Activated naive CD8-positive, alpha-beta T cell treated with anti-CD3 and anti-CD28 coated beads, Interleukin-2, amount 50 U/mL, for 16 hours (primary cell): Measurements from ENCODE around the gene CYP4F3.
"Not testable (repeated sequence)": the region's sequence is repeated elsewhere in the genome, so short reads cannot be mapped to it uniquely, and the experiment has no call there.

Source experiments
- DNase-seq: peaks from one replicate; pipeline ENCODE4 v3.0.0-alpha.2; 2020; ENCODE audit warnings: low read depth, low spot score

Gene CYP4F3

GRCh38 chr19:15629003-15629880 lies 11.5 kb upstream of the CYP4F3 start:
- peak; percentile 80 for DNase-seq

GRCh38 chr19:15631817-15632216 lies 8.9 kb upstream of the CYP4F3 start:
- DNase-seq: no peak

GRCh38 chr19:15633082-15633835 lies 7.4 kb upstream of the CYP4F3 start:
- DNase-seq: no peak

DNA sequence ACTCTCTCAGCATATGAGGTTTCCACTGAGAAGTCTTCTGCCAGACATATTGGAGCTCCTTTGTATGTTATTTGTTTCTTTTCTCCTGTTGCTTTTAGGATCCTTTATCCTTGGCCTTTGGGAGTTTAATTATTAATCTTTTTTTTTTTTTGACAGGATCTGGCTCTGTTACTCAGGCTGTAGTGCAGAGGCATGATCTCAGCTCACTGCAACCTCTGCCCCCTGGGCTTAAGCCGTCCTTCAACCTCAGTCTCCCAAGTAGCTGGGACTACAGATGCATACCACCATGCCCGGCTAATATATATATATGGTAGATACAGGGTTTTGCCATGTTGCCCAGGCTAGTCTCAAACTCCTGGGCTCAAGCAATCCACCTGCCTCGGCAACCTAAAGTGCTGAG lies 6.6 kb upstream of the CYP4F3 start:
- DNase-seq: no peak

DNA sequence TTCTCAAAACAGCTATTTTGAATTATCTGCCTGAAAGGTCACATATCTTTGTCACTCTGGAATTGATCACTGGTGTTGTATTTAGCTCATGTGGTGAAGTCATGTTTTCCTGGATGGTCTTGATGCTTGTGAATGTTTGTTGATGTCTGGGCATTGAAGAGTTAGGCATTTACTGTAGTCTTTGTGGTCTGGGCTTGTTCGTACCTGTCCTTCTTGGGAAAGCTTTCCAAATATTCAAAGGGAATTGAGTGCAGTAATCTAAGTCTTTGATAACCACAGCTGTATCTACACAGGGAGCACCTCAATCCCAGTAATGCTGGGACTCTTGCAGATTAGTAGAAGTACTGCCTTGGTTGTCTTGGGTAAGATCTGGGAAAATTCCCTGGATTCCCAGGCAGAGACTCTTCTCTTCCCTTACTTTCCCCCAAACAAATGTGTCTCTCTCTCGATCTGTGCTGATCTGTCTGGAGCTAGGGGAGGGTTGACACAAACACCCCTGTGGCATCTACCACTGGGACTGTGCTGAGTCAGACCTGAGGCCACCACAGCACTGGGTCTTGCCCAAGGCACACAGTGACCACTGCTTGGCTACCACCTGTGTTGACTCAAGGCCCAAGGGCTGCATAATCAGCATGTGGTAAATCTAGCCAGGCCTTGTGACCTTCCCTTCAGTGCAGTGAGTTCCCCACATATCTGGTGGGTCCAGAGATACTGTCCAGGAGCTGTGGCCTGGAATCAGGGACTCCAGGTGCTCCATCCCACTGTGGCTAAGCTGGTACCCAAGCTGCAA lies 5.5 kb upstream of the CYP4F3 start:
- DNase-seq: no peak

DNA sequence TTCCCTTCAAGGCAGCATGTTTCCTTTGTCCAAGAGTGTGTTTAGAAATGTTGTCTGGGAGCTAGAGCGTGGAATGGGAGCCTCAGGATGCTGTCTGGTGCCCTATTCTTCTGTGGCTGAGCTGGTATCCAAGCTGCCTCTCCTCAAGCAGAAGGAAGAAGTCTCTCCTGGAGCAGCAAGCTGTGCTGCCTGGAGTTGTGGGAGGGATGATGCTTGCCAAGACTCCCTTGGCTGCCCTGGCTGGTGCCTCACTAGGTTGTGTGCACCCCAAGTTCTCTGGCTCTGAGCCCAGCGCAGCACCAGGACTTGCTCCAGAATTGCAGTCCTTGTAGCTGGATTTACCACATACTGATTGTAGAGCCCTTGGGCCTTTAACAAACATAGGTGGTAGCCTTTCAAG lies 4.7 kb upstream of the CYP4F3 start:
- DNase-seq: no peak

DNA sequence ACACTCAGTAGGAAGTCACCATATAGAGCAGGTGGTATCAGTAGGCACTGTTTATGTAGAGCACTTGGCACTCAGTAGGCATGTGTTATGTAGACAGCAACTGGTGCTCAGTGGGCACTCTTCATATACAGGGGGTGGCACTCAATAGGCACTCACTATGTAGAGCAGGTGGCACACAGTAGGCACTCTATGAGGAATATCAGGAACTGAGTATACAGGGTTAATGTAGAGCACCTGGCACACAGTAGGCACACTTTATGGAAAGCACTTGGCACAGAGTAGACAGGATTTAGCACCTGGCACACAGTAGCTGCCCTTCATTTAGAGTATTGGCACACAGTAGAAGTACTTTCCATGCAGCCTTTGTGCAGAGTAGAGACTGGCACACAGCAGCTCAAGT lies 1.1 kb upstream of the CYP4F3 start:
- no peak for DNase-seq

- no peak for DNase-seq
Measured at GRCh38 chr19:15640904-15641597, 354 bp downstream of the CYP4F3 start.

GRCh38 chr19:15641901-15642491 lies 1.3 kb downstream of the CYP4F3 start:
- no peak for DNase-seq

DNA sequence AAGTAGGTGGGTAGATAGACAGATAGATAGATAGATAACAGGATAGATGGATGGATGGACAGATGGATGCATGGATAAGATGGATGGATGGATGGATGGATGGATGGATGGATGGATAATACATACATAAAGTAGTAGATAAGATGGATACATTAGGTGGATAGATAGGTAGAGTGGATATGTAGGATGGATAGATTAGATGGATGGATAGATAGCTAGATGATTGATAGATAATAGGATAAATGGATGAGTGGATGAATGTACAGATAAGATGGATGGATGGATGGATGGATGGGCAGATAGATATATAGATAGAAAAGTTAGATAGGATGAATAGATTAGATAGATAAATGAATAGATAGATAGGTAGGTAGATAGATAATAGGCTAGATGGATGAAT lies 2.1 kb downstream of the CYP4F3 start:
- no peak for DNase-seq

DNA sequence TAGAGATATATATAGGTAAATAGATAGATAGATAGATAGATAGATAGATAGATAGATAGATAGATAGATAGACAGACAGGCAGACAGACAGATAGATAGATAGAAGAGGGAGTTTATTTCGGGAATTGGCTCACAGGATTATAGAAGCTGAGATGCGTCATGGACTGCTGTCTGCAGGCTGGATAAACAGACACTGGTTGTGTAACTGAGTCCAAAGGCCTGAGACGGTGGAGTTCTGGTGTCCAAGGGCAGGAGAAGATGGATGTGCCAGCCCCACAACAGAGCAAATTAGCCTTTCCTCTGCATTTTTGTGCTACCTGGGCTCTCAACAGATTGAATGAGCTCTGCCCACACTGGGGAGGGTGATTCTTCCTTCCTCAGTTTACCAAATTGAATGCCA lies 2.7 kb downstream of the CYP4F3 start:
- DNase-seq: no peak

DNA sequence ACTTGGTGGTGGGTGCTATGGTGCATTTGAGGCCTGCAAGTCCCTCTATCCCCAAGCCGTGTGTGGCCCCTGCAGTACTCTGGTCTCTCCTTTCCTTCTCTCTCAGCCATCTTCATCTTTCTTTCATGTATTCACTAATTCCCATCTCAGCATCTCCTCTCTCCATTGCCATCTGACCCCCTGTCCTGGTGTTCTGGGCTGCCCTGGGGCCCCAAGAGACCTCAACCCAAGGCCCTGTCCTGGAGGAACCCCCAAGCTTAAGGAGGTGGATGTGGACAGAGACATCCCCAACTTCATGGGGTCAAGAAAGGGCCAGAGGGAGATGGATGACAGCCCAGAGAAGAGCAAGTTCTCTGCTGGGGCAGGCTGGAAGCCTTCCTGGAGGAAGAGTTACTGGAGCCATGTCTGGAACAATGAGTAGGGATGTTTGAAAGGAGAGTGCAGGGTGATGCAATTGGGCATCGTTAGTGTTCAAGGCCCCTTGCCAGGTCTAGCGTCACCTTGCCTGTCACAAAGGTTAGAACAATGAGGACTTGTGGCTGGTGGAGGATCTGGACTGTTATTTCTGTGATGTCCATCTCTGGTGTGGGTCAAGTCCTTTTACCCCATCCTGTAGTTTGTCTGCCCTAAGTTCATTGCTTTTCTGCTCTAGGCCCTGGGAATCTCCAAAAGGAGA lies 3.5 kb downstream of the CYP4F3 start:
- no peak for DNase-seq

GRCh38 chr19:15644816-15645215 lies 4.1 kb downstream of the CYP4F3 start:
- DNase-seq: no peak

DNA sequence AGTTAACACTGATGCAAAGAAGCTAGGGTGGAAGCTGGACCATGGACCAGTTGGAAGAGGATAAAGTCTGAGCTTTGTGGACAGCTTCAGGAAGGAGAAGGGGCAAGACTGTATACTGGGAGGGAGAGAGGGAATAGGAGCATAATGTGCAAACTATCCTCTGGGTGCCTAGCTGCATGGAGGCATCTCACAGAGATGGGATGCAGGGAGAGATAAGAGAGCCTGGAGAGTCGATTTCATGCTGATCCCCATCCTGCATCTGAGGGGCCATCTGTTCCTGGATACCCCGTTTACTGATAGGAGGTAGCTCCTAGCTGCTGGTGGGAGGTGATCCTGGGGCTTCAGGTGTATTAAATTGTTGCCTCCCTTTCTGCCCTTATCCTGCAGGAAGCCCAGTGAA lies 8.8 kb downstream of the CYP4F3 start:
- no peak for DNase-seq

DNA sequence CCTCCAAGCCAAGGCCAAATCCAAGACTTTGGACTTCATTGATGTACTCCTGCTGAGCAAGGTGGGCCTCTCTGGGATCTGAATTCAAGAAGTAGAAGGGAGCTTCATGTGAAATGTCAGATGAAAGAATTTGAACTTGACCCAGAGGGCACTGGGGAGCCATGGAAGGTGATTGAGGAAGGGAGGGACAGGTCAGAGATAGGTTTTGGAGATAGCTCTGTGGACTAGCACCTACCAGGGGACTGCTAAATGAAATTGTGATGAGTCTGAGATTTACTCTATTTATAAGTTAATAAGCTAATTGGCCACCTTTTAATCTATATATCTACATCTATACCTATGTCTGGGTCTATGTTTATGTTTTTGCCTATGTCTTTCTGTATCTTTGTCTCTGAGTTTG lies 9.4 kb downstream of the CYP4F3 start:
- DNase-seq: not testable (repeated sequence)

DNA sequence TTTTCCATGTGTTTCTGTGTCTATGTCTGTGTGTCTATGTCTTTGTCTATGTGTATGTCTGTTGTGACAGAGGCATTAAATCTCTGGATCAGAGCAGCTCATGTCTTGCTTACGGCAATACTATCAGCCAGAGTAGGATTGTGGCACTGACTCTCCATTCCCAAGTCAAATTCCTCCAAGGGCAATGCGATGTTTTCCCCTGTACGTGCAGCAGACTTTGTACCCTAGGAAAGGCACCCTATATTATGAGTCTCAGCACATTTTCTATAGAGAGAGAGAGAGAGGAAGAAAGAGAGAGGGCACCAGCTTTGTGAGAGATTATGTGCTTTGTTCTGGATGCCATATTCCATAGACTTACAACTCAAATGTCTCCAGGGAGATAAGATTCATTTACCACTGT lies 11.1 kb downstream of the CYP4F3 start:
- no peak for DNase-seq

- no peak for DNase-seq
Measured at GRCh38 chr19:15652559-15653278, 12.0 kb downstream of the CYP4F3 start.

DNA sequence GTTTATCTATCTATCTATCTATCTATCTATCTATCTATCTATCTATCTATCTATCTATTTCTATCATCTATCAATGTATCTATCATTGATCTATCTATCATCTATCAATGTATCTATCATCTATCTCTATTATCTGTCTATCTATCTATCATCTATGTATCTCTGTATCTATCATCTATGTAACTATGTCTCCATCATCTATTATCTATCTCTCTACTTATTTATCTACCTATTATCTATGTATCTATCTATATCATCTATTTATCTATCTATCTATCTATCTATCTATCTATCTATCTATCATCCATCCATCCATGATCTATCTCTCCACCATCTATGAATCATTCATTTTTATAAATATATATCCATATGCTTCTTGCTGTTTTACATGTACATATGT lies 15.8 kb downstream of the CYP4F3 start:
- no peak for DNase-seq

DNA sequence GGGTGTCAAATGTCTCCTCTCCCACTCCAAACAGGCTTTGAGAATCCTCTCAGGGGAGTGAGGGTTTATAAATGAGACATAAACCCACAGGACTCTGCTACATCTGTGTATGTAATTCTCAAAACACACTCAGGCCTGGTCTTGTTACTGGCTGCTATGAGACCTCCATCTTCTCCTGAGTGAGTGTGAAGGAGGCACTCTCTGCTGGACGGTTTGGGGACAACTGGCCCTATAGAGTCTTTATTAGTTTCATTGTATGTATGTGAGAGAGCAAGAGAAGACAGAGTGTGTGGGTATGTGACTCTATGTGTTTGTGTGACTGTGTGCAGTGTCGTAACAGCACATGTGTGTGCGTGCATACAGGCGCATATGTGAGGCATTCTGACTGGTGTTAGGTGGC lies 22.6 kb downstream of the CYP4F3 start:
- DNase-seq: no peak

DNA sequence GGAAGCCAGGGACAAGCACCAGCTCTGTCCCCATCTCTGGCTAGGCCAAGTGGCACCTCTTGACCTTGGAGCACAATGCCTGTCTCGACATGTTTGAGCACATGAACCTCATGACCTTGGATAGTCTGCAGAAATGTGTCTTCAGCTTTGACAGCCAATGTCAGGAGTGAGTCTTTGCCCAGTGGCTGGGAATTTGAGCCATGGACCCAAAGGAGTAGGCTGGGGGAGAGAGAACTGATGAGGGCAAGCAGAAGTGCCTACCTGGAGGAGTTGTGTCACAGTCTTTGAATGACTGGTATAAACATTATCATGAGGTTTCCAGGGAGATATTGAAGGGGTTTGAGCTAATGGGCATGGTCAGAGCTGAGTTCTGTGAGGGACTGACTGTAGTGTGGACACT lies 25.5 kb downstream of the CYP4F3 start:
- DNase-seq: no peak
